SU-DHL-6 (cell line): ENCODE measurements around the gene TCF12.

Experiments used
- H2AFZ ChIP-seq: fragments of 200-600 bp; sonication (generic); 2 replicates; pipeline ENCODE4 v1.6.1; 2014; ENCODE audit warnings: low read depth, mild to moderate bottlenecking, moderate library complexity, mixed read lengths, antibody characterized with exemption, low read length; ENCODE audit not compliant: severe bottlenecking
- H3F3A ChIP-seq: fragments of 200-600 bp; shearing (Covaris generic); 2 replicates; pipeline ENCODE4 v1.6.0; 2016; ENCODE audit warnings: antibody characterized with exemption, mild to moderate bottlenecking; ENCODE audit not compliant: insufficient read depth
- H3K27ac ChIP-seq: fragments of 200-600 bp; sonication (generic); 2 replicates; pipeline ENCODE4 v1.5.1; 2016; ENCODE audit warnings: low read depth, mild to moderate bottlenecking, low read length, moderate library complexity, mixed read lengths
- H3K27me3 ChIP-seq: fragments of 200-600 bp; sonication (generic), shearing (Covaris generic); 2 replicates; pipeline ENCODE4 v1.6.0; 2014; ENCODE audit warnings: mild to moderate bottlenecking, low read length
- H3K36me3 ChIP-seq: fragments of 200-600 bp; sonication (generic); 2 replicates; pipeline ENCODE4 v1.6.1; 2014; ENCODE audit warnings: mild to moderate bottlenecking, low read length, mixed read lengths
- H3K4me2 ChIP-seq: fragments of 300-600, 200-600 bp; shearing (Covaris generic), sonication (generic); 2 replicates; pipeline ENCODE4 v1.6.0; 2014; ENCODE audit warnings: low read length, low read depth, mild to moderate bottlenecking; ENCODE audit not compliant: poor library complexity, severe bottlenecking
- H3K4me3 ChIP-seq: fragments of 200-600 bp; sonication (generic); 2 replicates; pipeline ENCODE4 v1.5.1; 2014; ENCODE audit warnings: antibody characterized with exemption, low read length, mild to moderate bottlenecking, mixed read lengths; ENCODE audit not compliant: insufficient read depth, poor library complexity, severe bottlenecking
- H3K79me2 ChIP-seq: fragments of 200-600 bp; sonication (generic); 2 replicates; pipeline ENCODE4 v1.6.1; 2014; ENCODE audit warnings: mild to moderate bottlenecking, low read length, moderate library complexity; ENCODE audit not compliant: insufficient read depth
- H3K9ac ChIP-seq: fragments of 200-600 bp; sonication (generic); 2 replicates; pipeline ENCODE4 v1.7.0; 2014; ENCODE audit warnings: mild to moderate bottlenecking, low read length
- H3K9me2 ChIP-seq: fragments of 200-600 bp; sonication (generic); replicated peaks from 2 replicates; pipeline ENCODE4 v1.6.1; 2014; ENCODE audit warnings: low read length; ENCODE audit not compliant: insufficient read depth
- H3K9me3 ChIP-seq: fragments of 200-600 bp; sonication (generic); 2 replicates; pipeline ENCODE4 v1.6.1; 2014; ENCODE audit warnings: low read length, mixed read lengths; ENCODE audit not compliant: insufficient read depth
- H4K20me1 ChIP-seq: fragments of 200-600 bp; sonication (generic); 2 replicates; pipeline ENCODE4 v1.6.1; 2014; ENCODE audit warnings: low read depth, mild to moderate bottlenecking, antibody characterized with exemption, low read length, moderate library complexity, mixed read lengths
- EZH2phosphoT487 ChIP-seq: fragments of 200-600 bp; sonication (generic), shearing (Covaris generic); conservative IDR thresholded peaks from 2 replicates; pipeline ENCODE4 v1.6.1; 2018; ENCODE audit warnings: mild to moderate bottlenecking, antibody characterized with exemption, low read length, moderate library complexity, mixed read lengths
- TF ChIP-seq, protein P1 (sequence below): fragments of 200-600 bp; sonication (generic); IDR thresholded peaks from one replicate; pipeline ENCODE4 v1.5.1; 2017; ENCODE audit warnings: antibody characterized with exemption, mild to moderate bottlenecking, low read length, moderate library complexity; ENCODE audit not compliant: insufficient read depth, poor library complexity, severe bottlenecking

The TCF12 gene

DNA sequence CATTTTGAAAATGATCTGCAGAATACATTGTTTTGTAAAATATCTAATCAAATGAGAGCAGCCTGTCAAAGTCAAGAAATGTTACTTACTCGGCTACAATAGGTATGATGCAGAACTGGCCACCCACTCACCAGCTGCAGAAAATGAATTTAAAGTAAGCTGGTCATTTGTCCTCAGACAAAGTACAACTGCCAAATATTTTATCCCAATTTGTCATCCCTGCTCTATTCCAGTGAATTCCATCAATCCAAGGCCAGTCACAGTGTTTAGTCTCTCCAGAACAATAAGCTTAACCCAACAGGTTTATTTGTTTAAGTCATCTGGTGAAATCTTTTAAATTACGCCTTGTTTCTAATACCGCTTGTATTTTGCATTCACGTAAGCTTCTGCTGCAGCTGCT, 46.6 kb upstream of the TCF12 start:
- Histone ChIP-seq H3K27me3 (no peaks in the 10 kb centered on the region), H3K36me3 (no peaks in the 10 kb centered on the region), H3K79me2 (no peaks in the 10 kb centered on the region), H3K9ac (no peak overlapping the region), H4K20me1 (no peaks in the 10 kb centered on the region), H3K4me2 (no peak overlapping the region), H3K27ac (no peak overlapping the region), H3K4me3 (no peak overlapping the region), H3K9me3 (no peaks in the 10 kb centered on the region), H3K9me2 (no peaks in the 10 kb centered on the region), H2AFZ (no peak overlapping the region), H3F3A (no peaks in the 10 kb centered on the region)
- TF ChIP-seq, protein P1, sequence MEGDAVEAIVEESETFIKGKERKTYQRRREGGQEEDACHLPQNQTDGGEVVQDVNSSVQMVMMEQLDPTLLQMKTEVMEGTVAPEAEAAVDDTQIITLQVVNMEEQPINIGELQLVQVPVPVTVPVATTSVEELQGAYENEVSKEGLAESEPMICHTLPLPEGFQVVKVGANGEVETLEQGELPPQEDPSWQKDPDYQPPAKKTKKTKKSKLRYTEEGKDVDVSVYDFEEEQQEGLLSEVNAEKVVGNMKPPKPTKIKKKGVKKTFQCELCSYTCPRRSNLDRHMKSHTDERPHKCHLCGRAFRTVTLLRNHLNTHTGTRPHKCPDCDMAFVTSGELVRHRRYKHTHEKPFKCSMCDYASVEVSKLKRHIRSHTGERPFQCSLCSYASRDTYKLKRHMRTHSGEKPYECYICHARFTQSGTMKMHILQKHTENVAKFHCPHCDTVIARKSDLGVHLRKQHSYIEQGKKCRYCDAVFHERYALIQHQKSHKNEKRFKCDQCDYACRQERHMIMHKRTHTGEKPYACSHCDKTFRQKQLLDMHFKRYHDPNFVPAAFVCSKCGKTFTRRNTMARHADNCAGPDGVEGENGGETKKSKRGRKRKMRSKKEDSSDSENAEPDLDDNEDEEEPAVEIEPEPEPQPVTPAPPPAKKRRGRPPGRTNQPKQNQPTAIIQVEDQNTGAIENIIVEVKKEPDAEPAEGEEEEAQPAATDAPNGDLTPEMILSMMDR = no peak
- TF ChIP-seq EZH2phosphoT487 = no peak

DNA sequence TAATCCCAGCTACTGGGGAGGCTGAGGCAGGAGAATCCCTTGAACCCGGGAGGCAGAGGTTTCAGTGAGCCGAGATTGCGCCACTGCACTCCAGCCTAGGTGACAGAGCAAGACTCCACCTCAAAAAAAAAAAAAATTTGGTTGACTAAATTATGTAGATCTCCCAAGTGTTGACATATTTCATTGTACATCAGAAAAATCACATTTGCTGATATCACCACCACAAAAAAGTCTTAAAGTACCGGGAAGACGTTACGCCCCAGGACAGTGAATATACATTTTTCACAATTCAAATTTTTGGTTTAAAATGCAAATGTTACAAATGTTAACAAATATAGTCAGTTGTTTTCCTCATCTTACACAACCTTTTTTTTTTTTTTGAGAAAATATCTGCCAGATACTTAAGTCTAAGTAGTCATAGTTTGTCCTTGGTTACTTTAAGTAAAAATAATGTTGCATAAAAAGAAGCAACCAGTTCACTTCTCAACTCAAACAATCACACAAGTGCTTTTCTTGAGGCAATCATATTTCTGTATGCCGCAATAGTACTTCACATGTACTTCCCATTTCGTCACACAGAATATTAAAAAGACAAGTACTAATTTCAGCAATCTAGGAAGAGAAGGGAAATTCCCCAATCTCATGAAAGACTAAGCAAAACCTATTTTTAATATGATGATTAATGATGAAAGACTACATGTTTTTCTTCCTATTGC, 41.0 kb upstream of the TCF12 start:
- H3K9ac ChIP-seq = no peak overlapping the region
- no peaks in the 10 kb centered on the region for H3F3A ChIP-seq
- no peaks in the 10 kb centered on the region for H4K20me1 ChIP-seq
- no peak overlapping the region for H3K27ac ChIP-seq
- TF ChIP-seq, protein P1 = no peak
- TF ChIP-seq EZH2phosphoT487 = no peak
- H3K36me3 ChIP-seq = no peaks in the 10 kb centered on the region
- no peaks in the 10 kb centered on the region for H3K79me2 ChIP-seq
- H3K9me3 ChIP-seq = no peaks in the 10 kb centered on the region
- H3K27me3 ChIP-seq = no peaks in the 10 kb centered on the region
- no peak overlapping the region for H3K4me2 ChIP-seq
- H3K4me3 ChIP-seq = no peak overlapping the region
- H3K9me2 ChIP-seq = no peaks in the 10 kb centered on the region
- H2AFZ ChIP-seq = no peak overlapping the region

DNA sequence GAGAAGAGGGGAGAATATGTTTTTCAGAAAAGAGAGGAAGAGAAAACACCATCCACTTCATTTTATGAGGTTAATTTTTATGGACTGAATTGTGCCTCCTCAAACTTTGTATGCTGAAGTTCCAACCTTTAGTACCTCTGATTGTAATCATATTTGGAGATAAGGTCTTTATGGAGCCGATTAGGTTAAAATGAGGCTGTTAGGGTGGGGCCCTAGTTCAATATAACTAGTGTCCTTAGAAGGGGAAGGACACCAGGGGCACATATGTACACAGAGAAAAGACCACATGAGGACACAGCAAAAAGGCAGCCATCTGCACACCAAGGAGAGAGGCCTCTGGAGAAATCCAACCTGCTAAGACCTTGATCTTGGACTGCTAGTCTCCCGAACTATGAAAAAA, 38.9 kb upstream of the TCF12 start:
- Histone ChIP-seq H3K27me3 (no peaks in the 10 kb centered on the region), H3K9me2 (no peaks in the 10 kb centered on the region), H3K27ac (no peak overlapping the region), H3F3A (no peaks in the 10 kb centered on the region), H3K79me2 (no peaks in the 10 kb centered on the region), H3K4me3 (no peak overlapping the region), H3K9me3 (no peaks in the 10 kb centered on the region), H2AFZ (no peak overlapping the region), H3K36me3 (no peaks in the 10 kb centered on the region), H4K20me1 (no peaks in the 10 kb centered on the region), H3K9ac (no peak overlapping the region), H3K4me2 (no peak overlapping the region)
- no peak for TF ChIP-seq EZH2phosphoT487
- TF ChIP-seq, protein P1 = no peak
